ENCODE data around the gene ZBTB49. TPM values are rescaled to one million over a fixed set of nuclear protein-coding genes. Genes with fewer than 3 reads are reported as not detected.

ZBTB49 gene
- total RNA-seq, 1 experiment from 2014 or later, result 7.2 TPM

- Mint-ChIP-seq H3K27me3 (ENCODE audit: insufficient read depth, unreplicated experiment) (no peaks in the 10 kb centered on the region), H3K27ac (ENCODE audit: unreplicated experiment) (no peak overlapping the region), H3K9me3 (ENCODE audit: unreplicated experiment) (no peaks in the 10 kb centered on the region), H3K36me3 (ENCODE audit: insufficient read depth, unreplicated experiment) (peaks cover 64% of the 10 kb centered on the region), H3K4me3 (ENCODE audit: unreplicated experiment) (no peak overlapping the region), H3K4me1 (ENCODE audit: low read depth, unreplicated experiment) (no peaks in the 10 kb centered on the region)
- H3K9me3 ChIP-seq, result no peaks in the 10 kb centered on the region
- no peaks in the 10 kb centered on the region; the same call in 1 of the 2 replicates for H3K36me3 ChIP-seq (ENCODE audit: control insufficient read depth, insufficient read depth, low read length)
- H3K27me3 ChIP-seq (replicated peaks; ENCODE audit: control insufficient read depth, insufficient read depth, low read length), result no peaks in the 10 kb centered on the region
- no peak for DNase-seq
- intact Hi-C loops (cut with micrococcal nuclease; ENCODE audit: unreplicated experiment), result no loop called here
- BruUV-seq (replicated peaks), result no TSS peak
- no peaks in the 10 kb centered on the region for H3K4me1 ChIP-seq
- no peak for TF ChIP-seq CTCF (IDR thresholded peaks at IDR 0.05; ENCODE audit: insufficient read depth in 1 of 2, low read depth in 1 of 2, low read length in 1 of 2, severe bottlenecking in 1 of 2, unreplicated experiment in 1 of 2)
- no peak overlapping the region for H3K4me3 ChIP-seq (ENCODE audit: low read depth, low read length)
- ChIA-PET CTCF (no interaction called here), POLR2A (no interaction called here)
These were observed 18.1 kb upstream of the ZBTB49 start for GRCh38 chr4:4271912-4272311.

GRCh38 chr4:4274226-4274625 is 15.8 kb upstream of the ZBTB49 start:
- BruUV-seq (replicated peaks), result no TSS peak
- intact Hi-C loops (cut with micrococcal nuclease; ENCODE audit: unreplicated experiment), result no loop called here

GRCh38 chr4:4277531-4277930 is 12.5 kb upstream of the ZBTB49 start:
- no peaks in the 10 kb centered on the region for H3K9me3 ChIP-seq
- no peak for DNase-seq
- H3K27me3 ChIP-seq (replicated peaks; ENCODE audit: control insufficient read depth, insufficient read depth, low read length), result no peaks in the 10 kb centered on the region
- no peaks in the 10 kb centered on the region for H3K4me1 ChIP-seq
- Mint-ChIP-seq H3K9me3 (ENCODE audit: unreplicated experiment) (no peaks in the 10 kb centered on the region), H3K27me3 (ENCODE audit: insufficient read depth, unreplicated experiment) (no peaks in the 10 kb centered on the region), H3K27ac (ENCODE audit: unreplicated experiment) (no peak overlapping the region), H3K4me1 (ENCODE audit: low read depth, unreplicated experiment) (no peaks in the 10 kb centered on the region), H3K36me3 (ENCODE audit: insufficient read depth, unreplicated experiment) (peaks cover 66% of the 10 kb centered on the region), H3K4me3 (ENCODE audit: unreplicated experiment) (no peak overlapping the region)
- H3K4me3 ChIP-seq (ENCODE audit: low read depth, low read length), result no peak overlapping the region
- POLR2A ChIA-PET, result no interaction called here
- CTCF ChIA-PET, result no interaction called here
- no peak for TF ChIP-seq CTCF (IDR thresholded peaks at IDR 0.05; ENCODE audit: insufficient read depth in 1 of 2, low read depth in 1 of 2, low read length in 1 of 2, severe bottlenecking in 1 of 2, unreplicated experiment in 1 of 2)
- H3K36me3 ChIP-seq (ENCODE audit: control insufficient read depth, insufficient read depth, low read length), result no peaks in the 10 kb centered on the region; the same call in 1 of the 2 replicates
- BruUV-seq (replicated peaks), result no TSS peak
- intact Hi-C loops (cut with micrococcal nuclease; ENCODE audit: unreplicated experiment), result no loop called here

More at GRCh38 chr4:4274226-4274625, 15.8 kb upstream of the ZBTB49 start:
- Mint-ChIP-seq H3K4me1 (ENCODE audit: low read depth, unreplicated experiment) (no peaks in the 10 kb centered on the region), H3K9me3 (ENCODE audit: unreplicated experiment) (no peaks in the 10 kb centered on the region), H3K36me3 (ENCODE audit: insufficient read depth, unreplicated experiment) (peaks cover 63% of the 10 kb centered on the region), H3K27me3 (ENCODE audit: insufficient read depth, unreplicated experiment) (no peaks in the 10 kb centered on the region), H3K4me3 (ENCODE audit: unreplicated experiment) (no peak overlapping the region), H3K27ac (ENCODE audit: unreplicated experiment) (no peak overlapping the region)
- Histone ChIP-seq H3K4me1 (no peaks in the 10 kb centered on the region), H3K36me3 (ENCODE audit: control insufficient read depth, insufficient read depth, low read length) (no peaks in the 10 kb centered on the region; the same call in 1 of the 2 replicates), H3K4me3 (ENCODE audit: low read depth, low read length) (no peak overlapping the region), H3K9me3 (no peaks in the 10 kb centered on the region), H3K27me3 (replicated peaks; ENCODE audit: control insufficient read depth, insufficient read depth, low read length) (no peaks in the 10 kb centered on the region)
- CTCF ChIA-PET, result no interaction called here
- DNase-seq, result no peak
- no peak for TF ChIP-seq CTCF (IDR thresholded peaks at IDR 0.05; ENCODE audit: insufficient read depth in 1 of 2, low read depth in 1 of 2, low read length in 1 of 2, severe bottlenecking in 1 of 2, unreplicated experiment in 1 of 2)
- POLR2A ChIA-PET, result no interaction called here

Measured in Caco-2 (cell line).